ENCODE measurements around the gene DDX20. TPM values are rescaled to one million over a fixed set of nuclear protein-coding genes. Genes with fewer than 3 reads are reported as not detected.
A peak's percentile ranks its signal among the peaks of the same experiment; 100 is the strongest.

The DDX20 gene
- total RNA-seq, 1 experiment from 2014 or later: 10.4 TPM

- CTCF ChIA-PET: interaction anchor here (0.7 kb wide), 1 partner anchor 52 kb away, joined by 3 read pairs; no protein-coding TSS in a partner anchor
- H3K36me3 ChIP-seq (ENCODE audit: control insufficient read depth, insufficient read depth, low read length): no peaks in the 10 kb centered on the region
- H3K4me1 Mint-ChIP-seq (ENCODE audit: low read depth, unreplicated experiment): peaks cover 18% of the 10 kb centered on the region
- H3K9me3 Mint-ChIP-seq (ENCODE audit: unreplicated experiment): no peaks in the 10 kb centered on the region
- H3K4me3 ChIP-seq (ENCODE audit: low read depth, low read length): no peak overlapping the region
- H3K9me3 ChIP-seq: no peaks in the 10 kb centered on the region
- no peaks in the 10 kb centered on the region for H3K27me3 Mint-ChIP-seq (ENCODE audit: insufficient read depth, unreplicated experiment)
- no peak for DNase-seq
- intact Hi-C loops (cut with micrococcal nuclease; ENCODE audit: unreplicated experiment): no loop called here
- POLR2A ChIA-PET: no interaction called here
- TF ChIP-seq CTCF (IDR thresholded peaks at IDR 0.05; ENCODE audit: insufficient read depth in 1 of 2, low read depth in 1 of 2, low read length in 1 of 2, severe bottlenecking in 1 of 2, unreplicated experiment in 1 of 2): no peak
- H3K4me1 ChIP-seq: no peaks in the 10 kb centered on the region
- H3K36me3 Mint-ChIP-seq (ENCODE audit: insufficient read depth, unreplicated experiment): peaks cover 38% of the 10 kb centered on the region
- H3K27me3 ChIP-seq (replicated peaks; ENCODE audit: control insufficient read depth, insufficient read depth, low read length): no peaks in the 10 kb centered on the region
- BruUV-seq (replicated peaks): no TSS peak
- no peak overlapping the region for H3K4me3 Mint-ChIP-seq (ENCODE audit: unreplicated experiment)
- H3K27ac Mint-ChIP-seq (ENCODE audit: unreplicated experiment): no peak overlapping the region
Observed at GRCh38 chr1:111719135-111719534, 36.6 kb upstream of the DDX20 start.

- Histone ChIP-seq H3K4me3 (ENCODE audit: low read depth, low read length) (no peak overlapping the region), H3K4me1 (no peaks in the 10 kb centered on the region), H3K9me3 (no peaks in the 10 kb centered on the region), H3K27me3 (replicated peaks; ENCODE audit: control insufficient read depth, insufficient read depth, low read length) (no peaks in the 10 kb centered on the region), H3K36me3 (ENCODE audit: control insufficient read depth, insufficient read depth, low read length) (no peaks in the 10 kb centered on the region)
- no TSS peak for BruUV-seq (replicated peaks)
- no peak for DNase-seq
- Mint-ChIP-seq H3K36me3 (ENCODE audit: insufficient read depth, unreplicated experiment) (peaks cover 38% of the 10 kb centered on the region), H3K4me1 (ENCODE audit: low read depth, unreplicated experiment) (peaks cover 18% of the 10 kb centered on the region), H3K27me3 (ENCODE audit: insufficient read depth, unreplicated experiment) (no peaks in the 10 kb centered on the region), H3K27ac (ENCODE audit: unreplicated experiment) (peak overlapping the region; percentile 60), H3K4me3 (ENCODE audit: unreplicated experiment) (no peak overlapping the region), H3K9me3 (ENCODE audit: unreplicated experiment) (no peaks in the 10 kb centered on the region)
- intact Hi-C loops (cut with micrococcal nuclease; ENCODE audit: unreplicated experiment): no loop called here
- ChIA-PET CTCF (interaction anchor here (0.7 kb wide), 2 partner anchors 49 to 52 kb away, joined by 3 to 4 read pairs; no protein-coding TSS in a partner anchor), POLR2A (no interaction called here)
- TF ChIP-seq CTCF (IDR thresholded peaks at IDR 0.05; ENCODE audit: insufficient read depth in 1 of 2, low read depth in 1 of 2, low read length in 1 of 2, severe bottlenecking in 1 of 2, unreplicated experiment in 1 of 2): no peak
Observed at GRCh38 chr1:111719674-111720132, 36.0 kb upstream of the DDX20 start.

- intact Hi-C loops (cut with micrococcal nuclease; ENCODE audit: unreplicated experiment): no loop called here
- H3K27ac Mint-ChIP-seq (ENCODE audit: unreplicated experiment): peak overlapping the region; percentile 60
- BruUV-seq (replicated peaks): no TSS peak
Observed at GRCh38 chr1:111720274-111720976, 35.3 kb upstream of the DDX20 start.

More at GRCh38 chr1:111720274-111720976, 35.3 kb upstream of the DDX20 start:
- H3K4me1 Mint-ChIP-seq (ENCODE audit: low read depth, unreplicated experiment): peaks cover 18% of the 10 kb centered on the region
- H3K27me3 ChIP-seq (replicated peaks; ENCODE audit: control insufficient read depth, insufficient read depth, low read length): no peaks in the 10 kb centered on the region
- H3K27me3 Mint-ChIP-seq (ENCODE audit: insufficient read depth, unreplicated experiment): no peaks in the 10 kb centered on the region
- H3K9me3 ChIP-seq: no peaks in the 10 kb centered on the region
- CTCF ChIA-PET: interaction anchor here (0.7 kb wide), 1 partner anchor 48 kb away, joined by 4 read pairs; no protein-coding TSS in a partner anchor
- POLR2A ChIA-PET: no interaction called here
- H3K4me3 ChIP-seq (ENCODE audit: low read depth, low read length): no peak overlapping the region
- TF ChIP-seq CTCF (IDR thresholded peaks at IDR 0.05; ENCODE audit: insufficient read depth in 1 of 2, low read depth in 1 of 2, low read length in 1 of 2, severe bottlenecking in 1 of 2, unreplicated experiment in 1 of 2): no peak
- no peaks in the 10 kb centered on the region for H3K4me1 ChIP-seq
- H3K9me3 Mint-ChIP-seq (ENCODE audit: unreplicated experiment): no peaks in the 10 kb centered on the region
- H3K4me3 Mint-ChIP-seq (ENCODE audit: unreplicated experiment): no peak overlapping the region
- no peaks in the 10 kb centered on the region for H3K36me3 ChIP-seq (ENCODE audit: control insufficient read depth, insufficient read depth, low read length)
- DNase-seq: no peak
- H3K36me3 Mint-ChIP-seq (ENCODE audit: insufficient read depth, unreplicated experiment): peaks cover 38% of the 10 kb centered on the region
